GM19238 (cell line): ENCODE data around the gene IGFBP4.

Source experiments
- DNase-seq: peaks from one replicate; pipeline ENCODE4 v3.0.0; 2011; ENCODE audit warnings: low spot score; ENCODE audit not compliant: insufficient read length

The IGFBP4 gene

GRCh38 chr17:40454613-40454995 lies 11.4 kb downstream of the IGFBP4 start:
- DNase-seq = no peak

GRCh38 chr17:40456396-40456951 lies 13.2 kb downstream of the IGFBP4 start:
- DNase-seq = no peak

GRCh38 chr17:40457369-40457768 lies 14.1 kb downstream of the IGFBP4 start:
- DNase-seq = no peak

- DNase-seq = no peak
Measured at GRCh38 chr17:40457964-40458791, 14.9 kb downstream of the IGFBP4 start.

- DNase-seq = no peak
Measured at GRCh38 chr17:40458851-40459482, 15.7 kb downstream of the IGFBP4 start.

- no peak for DNase-seq
Measured at GRCh38 chr17:40459636-40460603, 16.7 kb downstream of the IGFBP4 start.

- DNase-seq = no peak
Measured at GRCh38 chr17:40460604-40460967, 17.3 kb downstream of the IGFBP4 start.

GRCh38 chr17:40460968-40461731 lies 17.9 kb downstream of the IGFBP4 start:
- no peak for DNase-seq

GRCh38 chr17:40461732-40462342 lies 18.6 kb downstream of the IGFBP4 start:
- DNase-seq = no peak

GRCh38 chr17:40462343-40463121 lies 19.3 kb downstream of the IGFBP4 start:
- DNase-seq = no peak

GRCh38 chr17:40463122-40463550 lies 19.9 kb downstream of the IGFBP4 start:
- no peak for DNase-seq

- no peak for DNase-seq
Measured at GRCh38 chr17:40464392-40464855, 21.2 kb downstream of the IGFBP4 start.

GRCh38 chr17:40466298-40466971 lies 23.2 kb downstream of the IGFBP4 start:
- DNase-seq = no peak

- no peak for DNase-seq
Measured at GRCh38 chr17:40467281-40467867, 24.1 kb downstream of the IGFBP4 start.

GRCh38 chr17:40468560-40468959 lies 25.3 kb downstream of the IGFBP4 start:
- DNase-seq = no peak

GRCh38 chr17:40469805-40470675 lies 26.8 kb downstream of the IGFBP4 start:
- no peak for DNase-seq
